Neuronal stem cell (in vitro differentiated cells): ENCODE measurements around the gene TBXA2R.
A peak's percentile ranks its signal among the peaks of the same experiment; 100 is the strongest.

ENCODE experiments used
- DNase-seq: peaks from one replicate; pipeline ENCODE4 v3.0.0-alpha.2; 2013; ENCODE audit warnings: low spot score
- H2AFZ ChIP-seq: one replicate; pipeline ENCODE4 v1.6.1; 2013; ENCODE audit warnings: mild to moderate bottlenecking, low read length, inconsistent platforms
- H2AK5ac ChIP-seq: 2 replicates; pipeline ENCODE4 v1.6.1; 2013; ENCODE audit warnings: low read depth, mild to moderate bottlenecking, inconsistent platforms, low read length, moderate library complexity, mixed read lengths
- H2BK120ac ChIP-seq: 2 replicates; pipeline ENCODE4 v1.6.1; 2013; ENCODE audit warnings: low read depth, mild to moderate bottlenecking, inconsistent platforms, low read length, moderate library complexity, mixed read lengths
- H2BK12ac ChIP-seq: one replicate; pipeline ENCODE4 v1.6.1; 2013; ENCODE audit warnings: low read length, inconsistent platforms
- H2BK15ac ChIP-seq: 2 replicates; pipeline ENCODE4 v1.6.1; 2013; ENCODE audit warnings: mild to moderate bottlenecking, low read length, inconsistent platforms, mixed read lengths
- H2BK5ac ChIP-seq: one replicate; pipeline ENCODE4 v1.6.1; 2013; ENCODE audit warnings: inconsistent platforms, mild to moderate bottlenecking, low read length, moderate library complexity
- H3K14ac ChIP-seq: one replicate; pipeline ENCODE4 v1.6.1; 2013; ENCODE audit warnings: low read length, inconsistent platforms
- H3K18ac ChIP-seq: 2 replicates; pipeline ENCODE4 v1.6.1; 2013; ENCODE audit warnings: low read length, inconsistent platforms
- H3K23ac ChIP-seq: 2 replicates; pipeline ENCODE4 v1.6.1; 2013; ENCODE audit warnings: low read depth, mild to moderate bottlenecking, mixed read lengths, low read length, inconsistent platforms; ENCODE audit not compliant: poor library complexity
- H3K27ac ChIP-seq: replicated peaks from 3 replicates; pipeline ENCODE4 v1.5.1; 2013; ENCODE audit warnings: low read length, inconsistent platforms
- H3K27me3 ChIP-seq, 3 experiments: 2 replicates each; pipeline ENCODE4 v1.6.1; 2013; ENCODE audit warnings: low read length in 3 of 3, mild to moderate bottlenecking in 2 of 3, inconsistent platforms in 1 of 3, low read depth in 1 of 3, mixed read lengths in 1 of 3, moderate library complexity in 1 of 3; ENCODE audit not compliant: control insufficient read depth in 3 of 3, insufficient read depth in 3 of 3
- H3K36me3 ChIP-seq, 2 donors: replicated peaks in 1 of 2; 2 replicates each; pipeline ENCODE4 v1.6.1; 2013; ENCODE audit warnings: low read length in 2 of 2; ENCODE audit not compliant: control insufficient read depth in 2 of 2, insufficient read depth in 2 of 2
- H3K4ac ChIP-seq: 2 replicates; pipeline ENCODE4 v1.6.1; 2013; ENCODE audit warnings: inconsistent platforms, mild to moderate bottlenecking, low read length, moderate library complexity
- H3K4me1 ChIP-seq, 2 donors: 1 replicate in 1 of 2; 2 replicates in 1 of 2; pipeline ENCODE4 v1.6.1; 2013; ENCODE audit warnings: low read length in 2 of 2, low read depth in 1 of 2; ENCODE audit not compliant: control insufficient read depth in 2 of 2, insufficient read depth in 1 of 2
- H3K4me2 ChIP-seq: one replicate; pipeline ENCODE4 v1.6.1; 2013; ENCODE audit warnings: mild to moderate bottlenecking, low read length, inconsistent platforms; ENCODE audit not compliant: insufficient read depth, poor library complexity, severe bottlenecking
- H3K4me3 ChIP-seq, 2 donors: 2 replicates each; pipeline ENCODE4 v1.5.1; 2013; ENCODE audit warnings: low read length in 2 of 2, mild to moderate bottlenecking in 2 of 2, inconsistent platforms in 1 of 2, moderate library complexity in 1 of 2
- H3K79me1 ChIP-seq: one replicate; pipeline ENCODE4 v1.6.1; 2013; ENCODE audit warnings: low read depth, mild to moderate bottlenecking, inconsistent platforms, low read length, moderate library complexity
- H3K9ac ChIP-seq: one replicate; pipeline ENCODE4 v1.6.1; 2013; ENCODE audit warnings: mild to moderate bottlenecking, low read depth, low read length, inconsistent platforms; ENCODE audit not compliant: poor library complexity
- H3K9me3 ChIP-seq, 2 donors: replicated peaks in 1 of 2; 2 replicates each; pipeline versions ENCODE3 to v1.6.1; 2013; ENCODE audit warnings: low read length in 2 of 2, mild to moderate bottlenecking in 2 of 2, inconsistent platforms in 1 of 2, low read depth in 1 of 2, mixed read lengths in 1 of 2, moderate library complexity in 1 of 2; ENCODE audit not compliant: control insufficient read depth in 2 of 2, insufficient read depth in 1 of 2
- H4K8ac ChIP-seq: one replicate; pipeline ENCODE4 v1.6.1; 2013; ENCODE audit warnings: low read depth, mild to moderate bottlenecking, inconsistent platforms, low read length, moderate library complexity
- H4K91ac ChIP-seq: one replicate; pipeline ENCODE4 v1.6.1; 2013; ENCODE audit warnings: low read length, low read depth, mild to moderate bottlenecking, inconsistent platforms; ENCODE audit not compliant: poor library complexity
- WGBS, 2 donors: extraction: QIAGEN DNeasy Blood & Tissue Kit; methylation state at CpG; one replicate each; pipeline ENCODE4 v1.1.7; 2013; ENCODE audit warnings: missing lambda C conversion rate in 2 of 2, mixed read lengths in 1 of 2; ENCODE audit not compliant: insufficient read length in 2 of 2, insufficient replicate concordance in 1 of 2; ENCODE audit errors: extremely low coverage in 2 of 2; 5-methylcytosine and 5-hydroxymethylcytosine counted together

TBXA2R gene

GRCh38 chr19:3638208-3639193 is 31.8 kb upstream of the TBXA2R start:
- WGBS, 2 donors: no CpG with 5 or more reads among the region's 55 CpGs
- Histone ChIP-seq H3K4me1 (no peaks in the 10 kb centered on the region), H2BK15ac (no peak overlapping the region), H3K4me2 (no peak overlapping the region), H3K27ac (no peak overlapping the region), H3K23ac (no peak overlapping the region), H4K91ac (no peak overlapping the region), H3K4me3 (peak overlapping the region in 1 of 2 donors; percentile 45), H2BK12ac (no peak overlapping the region), H3K18ac (no peak overlapping the region), H3K27me3 (no peaks in the 10 kb centered on the region), H2BK120ac (no peak overlapping the region), H2AK5ac (no peak overlapping the region), H3K9me3 (no peaks in the 10 kb centered on the region), H3K36me3 (peaks cover 15 to 33% of the 10 kb centered on the region in 2 donors), H3K79me1 (peaks cover 6% of the 10 kb centered on the region), H3K9ac (no peak overlapping the region), H2AFZ (no peak overlapping the region), H3K4ac (no peak overlapping the region), H2BK5ac (peak overlapping the region; percentile 39), H4K8ac (no peak overlapping the region), H3K14ac (no peak overlapping the region)
- DNase-seq: no peak

GRCh38 chr19:3637621-3638020 is 30.9 kb upstream of the TBXA2R start:
- no peak overlapping the region for H3K4me3 ChIP-seq
- H3K18ac ChIP-seq: no peak overlapping the region
- H3K27ac ChIP-seq: no peak overlapping the region
- no peak overlapping the region for H2BK120ac ChIP-seq
- DNase-seq: no peak
- H4K91ac ChIP-seq: no peak overlapping the region
- no peaks in the 10 kb centered on the region for H3K9me3 ChIP-seq
- H3K23ac ChIP-seq: no peak overlapping the region
- H3K4me2 ChIP-seq: no peak overlapping the region
- no peak overlapping the region for H2AK5ac ChIP-seq
- H2BK5ac ChIP-seq: no peak overlapping the region
- H3K27me3 ChIP-seq: no peaks in the 10 kb centered on the region
- no peak overlapping the region for H4K8ac ChIP-seq
- no peak overlapping the region for H2AFZ ChIP-seq
- H3K14ac ChIP-seq: no peak overlapping the region
- WGBS, 2 donors: no CpG with 5 or more reads among the region's 23 CpGs
- no peaks in the 10 kb centered on the region for H3K4me1 ChIP-seq
- no peak overlapping the region for H2BK15ac ChIP-seq
- no peak overlapping the region for H3K4ac ChIP-seq
- H2BK12ac ChIP-seq: no peak overlapping the region
- H3K79me1 ChIP-seq: peaks cover 6% of the 10 kb centered on the region
- H3K36me3 ChIP-seq: peaks cover 15 to 34% of the 10 kb centered on the region in 2 donors
- H3K9ac ChIP-seq: no peak overlapping the region

GRCh38 chr19:3636962-3637361 is 30.3 kb upstream of the TBXA2R start:
- no peak overlapping the region for H3K4me2 ChIP-seq
- no CpG with 5 or more reads among the region's 20 CpGs for WGBS, 2 donors
- peak overlapping the region; percentile 31 for H3K23ac ChIP-seq
- H3K4me1 ChIP-seq: no peaks in the 10 kb centered on the region
- no peak overlapping the region for H2BK120ac ChIP-seq
- H4K91ac ChIP-seq: no peak overlapping the region
- peak overlapping the region in 1 of 2 donors; percentile 27 for H3K4me3 ChIP-seq
- H3K36me3 ChIP-seq: peaks cover 18 to 36% of the 10 kb centered on the region in 2 donors
- no peaks in the 10 kb centered on the region for H3K9me3 ChIP-seq
- H3K9ac ChIP-seq: no peak overlapping the region
- no peak overlapping the region for H3K27ac ChIP-seq
- no peak overlapping the region for H2AK5ac ChIP-seq
- H3K18ac ChIP-seq: no peak overlapping the region
- DNase-seq: no peak
- no peak overlapping the region for H2AFZ ChIP-seq
- no peak overlapping the region for H2BK15ac ChIP-seq
- no peak overlapping the region for H2BK12ac ChIP-seq
- no peak overlapping the region for H3K4ac ChIP-seq
- no peaks in the 10 kb centered on the region for H3K27me3 ChIP-seq
- no peak overlapping the region for H3K14ac ChIP-seq
- H2BK5ac ChIP-seq: no peak overlapping the region
- peak overlapping the region; percentile 43 for H4K8ac ChIP-seq
- H3K79me1 ChIP-seq: peaks cover 5% of the 10 kb centered on the region

DNA sequence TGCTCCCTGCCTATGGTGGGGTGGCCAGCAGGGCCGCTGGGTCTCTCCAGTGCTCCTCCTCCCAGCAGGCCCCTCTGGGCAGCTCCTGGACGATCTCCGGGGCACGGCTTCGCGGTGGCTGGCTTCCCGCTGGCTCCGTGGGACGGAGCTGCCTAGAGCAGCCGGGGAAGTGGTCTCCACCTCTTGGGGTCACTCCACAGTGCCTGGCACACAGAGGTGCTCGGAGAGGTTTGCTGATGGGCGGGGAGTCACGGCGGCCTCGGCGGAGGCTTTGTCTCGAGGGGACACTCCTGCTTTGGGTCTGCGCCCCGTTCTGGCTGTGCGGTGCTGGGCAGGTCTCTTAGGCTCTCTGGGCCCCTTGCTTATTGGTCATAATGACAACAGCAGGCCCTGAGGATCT is 29.8 kb upstream of the TBXA2R start:
- peak overlapping the region; percentile 12 for H3K23ac ChIP-seq
- no peaks in the 10 kb centered on the region for H3K9me3 ChIP-seq
- H3K4me3 ChIP-seq: no peak overlapping the region
- DNase-seq: no peak
- no peaks in the 10 kb centered on the region for H3K27me3 ChIP-seq
- H3K18ac ChIP-seq: no peak overlapping the region
- H2BK120ac ChIP-seq: no peak overlapping the region
- H3K4me2 ChIP-seq: no peak overlapping the region
- no peak overlapping the region for H3K9ac ChIP-seq
- H4K8ac ChIP-seq: no peak overlapping the region
- no peak overlapping the region for H4K91ac ChIP-seq
- H2BK12ac ChIP-seq: no peak overlapping the region
- H2AFZ ChIP-seq: no peak overlapping the region
- no peak overlapping the region for H2AK5ac ChIP-seq
- peaks cover 16 to 36% of the 10 kb centered on the region in 2 donors for H3K36me3 ChIP-seq
- no peak overlapping the region for H3K4ac ChIP-seq
- peaks cover 4% of the 10 kb centered on the region for H3K79me1 ChIP-seq
- H3K27ac ChIP-seq: no peak overlapping the region
- no peak overlapping the region for H2BK15ac ChIP-seq
- no peak overlapping the region for H3K14ac ChIP-seq
- WGBS, 2 donors: no CpG with 5 or more reads among the region's 20 CpGs
- no peak overlapping the region for H2BK5ac ChIP-seq
- no peaks in the 10 kb centered on the region for H3K4me1 ChIP-seq
